ENCODE measurements around the gene CEMIP.
A peak's percentile ranks its signal among the peaks of the same experiment; 100 is the strongest.

The CEMIP gene

GRCh38 chr15:80774486-80774885 lies 4.7 kb upstream of the CEMIP start:
- POLR2A ChIA-PET: no interaction called here

GRCh38 chr15:80775338-80775737 lies 3.8 kb upstream of the CEMIP start:
- DNase-seq (ENCODE audit: extremely low spot score): no peak
- CTCF ChIA-PET: interaction anchor here (0.6 to 6.8 kb wide), 22 partner anchors 9 to 491 kb away, joined by 3 to 100 read pairs (median 6); no protein-coding TSS in a partner anchor
- TF ChIP-seq CTCF (IDR thresholded peaks at IDR 0.05; ENCODE audit: control extremely low read depth, extremely low read depth, low read depth, missing control alignments): no peak
- POLR2A ChIA-PET: no interaction called here

More at GRCh38 chr15:80774486-80774885, 4.7 kb upstream of the CEMIP start:
- CTCF ChIA-PET: interaction anchor here (1.2 to 6.8 kb wide), 6 partner anchors 11 to 492 kb away, joined by 5 to 100 read pairs (median 22); no protein-coding TSS in a partner anchor
- no peak for TF ChIP-seq CTCF (IDR thresholded peaks at IDR 0.05; ENCODE audit: control extremely low read depth, extremely low read depth, low read depth, missing control alignments)
- no peak for DNase-seq (ENCODE audit: extremely low spot score)

- peak; percentile 77 for DNase-seq (ENCODE audit: extremely low spot score)
- ChIA-PET POLR2A (no interaction called here), CTCF (interaction anchor here (0.6 to 6.8 kb wide), 61 partner anchors 9 to 1438 kb away, joined by 3 to 100 read pairs (median 4); partner anchors contain the start of gene ABHD17C)
- TF ChIP-seq CTCF (IDR thresholded peaks at IDR 0.05; ENCODE audit: control extremely low read depth, extremely low read depth, low read depth, missing control alignments): peak; percentile 82
Measured at GRCh38 chr15:80776420-80777045, 2.6 kb upstream of the CEMIP start.

- no peak for TF ChIP-seq CTCF (IDR thresholded peaks at IDR 0.05; ENCODE audit: control extremely low read depth, extremely low read depth, low read depth, missing control alignments)
- ChIA-PET POLR2A (no interaction called here), CTCF (interaction anchor here (0.6 to 6.8 kb wide), 43 partner anchors 9 to 1439 kb away, joined by 3 to 100 read pairs (median 5); partner anchors contain the start of gene ABHD17C)
- no peak for DNase-seq (ENCODE audit: extremely low spot score)
Measured at GRCh38 chr15:80777137-80777536, 2.0 kb upstream of the CEMIP start.

- no peak for DNase-seq (ENCODE audit: extremely low spot score)
- ChIA-PET POLR2A (no interaction called here), CTCF (interaction anchor here (0.7 to 6.8 kb wide), 14 partner anchors 8 to 359 kb away, joined by 3 to 100 read pairs (median 8); no protein-coding TSS in a partner anchor)
- TF ChIP-seq CTCF (IDR thresholded peaks at IDR 0.05; ENCODE audit: control extremely low read depth, extremely low read depth, low read depth, missing control alignments): no peak
Measured at GRCh38 chr15:80777826-80778620, 1.1 kb upstream of the CEMIP start.

- POLR2A ChIA-PET: no interaction called here
Measured at GRCh38 chr15:80778621-80778963, 578 bp upstream of the CEMIP start.

More at GRCh38 chr15:80778621-80778963, 578 bp upstream of the CEMIP start:
- CTCF ChIA-PET: interaction anchor here (1.6 to 6.8 kb wide), 5 partner anchors 12 to 329 kb away, joined by 7 to 100 read pairs (median 26); no protein-coding TSS in a partner anchor
- no peak for DNase-seq (ENCODE audit: extremely low spot score)
- no peak for TF ChIP-seq CTCF (IDR thresholded peaks at IDR 0.05; ENCODE audit: control extremely low read depth, extremely low read depth, low read depth, missing control alignments)

Data from GM10248 (cell line).